OCI-LY1 (cell line): ENCODE measurements around the gene ITGAE.

Experiments used
- H2AFZ ChIP-seq: fragments of 200-600 bp; sonication (generic), shearing (Covaris generic); 2 replicates; pipeline ENCODE4 v1.6.0; 2014; ENCODE audit warnings: antibody characterized with exemption, mild to moderate bottlenecking, low read length
- H3F3A ChIP-seq: fragments of 200-600 bp; sonication (generic), shearing (Covaris generic); 2 replicates; pipeline ENCODE4 v1.6.0; 2014; ENCODE audit warnings: mild to moderate bottlenecking, antibody characterized with exemption, low read length, moderate library complexity; ENCODE audit not compliant: insufficient read depth
- H3K27ac ChIP-seq: fragments of 200-600 bp; sonication (generic); 2 replicates; pipeline ENCODE4 v1.5.1; 2014; ENCODE audit warnings: low read length, mixed run types, mild to moderate bottlenecking, low read depth; ENCODE audit not compliant: poor library complexity, severe bottlenecking
- H3K27me3 ChIP-seq: fragments of 200-600 bp; sonication (generic); 2 replicates; pipeline ENCODE4 v1.6.0; 2014; ENCODE audit warnings: antibody characterized with exemption, mild to moderate bottlenecking, low read length, moderate library complexity; ENCODE audit not compliant: insufficient read depth
- H3K36me3 ChIP-seq: fragments of 200-600 bp; sonication (generic); 2 replicates; pipeline ENCODE4 v1.6.1; 2014; ENCODE audit warnings: mild to moderate bottlenecking, antibody characterized with exemption, low read length, moderate library complexity, mixed read lengths; ENCODE audit not compliant: insufficient read depth
- H3K4me1 ChIP-seq: fragments of 200-600 bp; sonication (generic); 2 replicates; pipeline ENCODE4 v1.5.1; 2014; ENCODE audit warnings: mild to moderate bottlenecking, low read length, moderate library complexity; ENCODE audit not compliant: insufficient read depth, severe bottlenecking
- H3K4me2 ChIP-seq: fragments of 200-600 bp; sonication (generic), shearing (Covaris generic); 2 replicates; pipeline ENCODE4 v1.6.1; 2014; ENCODE audit warnings: low read length
- H3K4me3 ChIP-seq: fragments of 200-600 bp; sonication (generic); 2 replicates; pipeline ENCODE4 v1.5.1; 2014; ENCODE audit warnings: low read length, low read depth, mild to moderate bottlenecking, mixed read lengths; ENCODE audit not compliant: poor library complexity, severe bottlenecking
- H3K79me2 ChIP-seq: fragments of 200-600 bp; shearing (Covaris generic); 2 replicates; pipeline ENCODE4 v1.6.1; 2016; ENCODE audit warnings: mixed run types, low read length, mixed read lengths; ENCODE audit not compliant: insufficient read depth
- H3K9ac ChIP-seq: fragments of 200-600 bp; sonication (generic), shearing (Covaris generic); 2 replicates; pipeline ENCODE4 v1.6.1; 2014; ENCODE audit warnings: mild to moderate bottlenecking, low read length, mixed read lengths
- H3K9me2 ChIP-seq: fragments of 200-600 bp; sonication (generic), shearing (Covaris generic); 2 replicates; pipeline ENCODE4 v1.6.1; 2014; ENCODE audit warnings: low read depth, mild to moderate bottlenecking, low read length, mixed read lengths
- H3K9me3 ChIP-seq: fragments of 200-600 bp; shearing (Covaris generic); 2 replicates; pipeline ENCODE4 v1.6.1; 2014; ENCODE audit warnings: low read length, mixed read lengths
- H4K20me1 ChIP-seq: fragments of 200-600 bp; sonication (generic), shearing (Covaris generic); 2 replicates; pipeline ENCODE4 v1.6.0; 2016; ENCODE audit warnings: mild to moderate bottlenecking, low read length; ENCODE audit not compliant: insufficient read depth
- CTCF ChIP-seq: fragments of 200-600 bp; sonication (generic), shearing (Covaris generic); IDR thresholded peaks from 2 replicates; pipeline ENCODE4 v1.5.1; 2017; ENCODE audit warnings: mild to moderate bottlenecking, antibody characterized with exemption, low read length, moderate library complexity, mixed read lengths
- EZH2 ChIP-seq: fragments of 200-600 bp; sonication (generic), shearing (Covaris generic); IDR thresholded peaks from 2 replicates; pipeline ENCODE4 v1.8.0; 2017; ENCODE audit warnings: borderline replicate concordance, mixed run types, mild to moderate bottlenecking, antibody characterized with exemption, low read length, moderate library complexity, mixed read lengths

The ITGAE gene

DNA sequence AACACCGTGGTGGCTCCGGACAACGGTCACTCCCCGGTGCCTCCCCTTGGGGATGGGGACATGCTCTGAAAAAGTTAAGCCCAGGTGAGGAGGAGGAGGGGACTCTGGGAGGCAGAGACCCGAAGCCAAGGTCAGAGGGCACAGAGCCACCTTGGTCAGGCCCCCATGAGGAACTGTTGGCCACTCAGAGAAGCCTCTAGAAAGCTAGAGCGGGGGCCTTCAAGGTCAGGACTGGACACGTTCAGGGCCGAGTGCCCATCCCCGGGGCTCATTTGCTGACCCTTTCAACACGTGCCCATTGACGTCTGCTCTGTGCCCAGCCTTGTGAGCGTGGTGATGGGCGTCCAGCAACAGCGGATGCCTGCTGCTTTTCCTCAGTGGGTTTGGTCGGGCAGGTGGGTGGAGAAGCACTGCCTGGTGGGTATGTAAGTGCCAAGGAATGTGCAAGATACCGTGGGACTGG is 39.0 kb downstream of the ITGAE start:
- Histone ChIP-seq H3K27me3 (peaks cover 10% of the 10 kb centered on the region), H2AFZ (no peak overlapping the region), H4K20me1 (no peaks in the 10 kb centered on the region), H3K27ac (no peak overlapping the region), H3K9me3 (peaks cover 6% of the 10 kb centered on the region; the same call in 1 of the 2 replicates), H3K4me2 (no peak overlapping the region), H3K4me3 (no peak overlapping the region), H3K4me1 (peaks cover 4% of the 10 kb centered on the region), H3K9me2 (no peaks in the 10 kb centered on the region), H3K9ac (no peak overlapping the region), H3K79me2 (no peaks in the 10 kb centered on the region), H3F3A (no peaks in the 10 kb centered on the region), H3K36me3 (no peaks in the 10 kb centered on the region; the same call in 1 of the 2 replicates)
- TF ChIP-seq CTCF: no peak
- TF ChIP-seq EZH2: no peak

GRCh38 chr17:3761036-3761917 is 39.7 kb downstream of the ITGAE start:
- Histone ChIP-seq H3K4me1 (peaks cover 4% of the 10 kb centered on the region), H3K9me2 (no peaks in the 10 kb centered on the region), H3F3A (no peaks in the 10 kb centered on the region), H3K4me3 (no peak overlapping the region), H3K9ac (no peak overlapping the region), H3K4me2 (no peak overlapping the region), H3K9me3 (peaks cover 6% of the 10 kb centered on the region; the same call in 1 of the 2 replicates), H3K27me3 (peaks cover 10% of the 10 kb centered on the region), H3K27ac (no peak overlapping the region), H3K36me3 (no peaks in the 10 kb centered on the region; the same call in 1 of the 2 replicates), H4K20me1 (no peaks in the 10 kb centered on the region), H3K79me2 (no peaks in the 10 kb centered on the region), H2AFZ (no peak overlapping the region)
- no peak for TF ChIP-seq EZH2
- no peak for TF ChIP-seq CTCF

GRCh38 chr17:3759597-3760216 is 41.3 kb downstream of the ITGAE start:
- Histone ChIP-seq H3K4me2 (no peak overlapping the region), H3F3A (no peaks in the 10 kb centered on the region), H3K79me2 (no peaks in the 10 kb centered on the region), H3K27me3 (peaks cover 10% of the 10 kb centered on the region), H3K9me2 (no peaks in the 10 kb centered on the region), H3K4me1 (peaks cover 5% of the 10 kb centered on the region), H4K20me1 (no peaks in the 10 kb centered on the region), H3K4me3 (no peak overlapping the region), H3K27ac (no peak overlapping the region), H2AFZ (no peak overlapping the region), H3K36me3 (no peaks in the 10 kb centered on the region; the same call in 1 of the 2 replicates), H3K9ac (no peak overlapping the region), H3K9me3 (peaks cover 6% of the 10 kb centered on the region; the same call in 1 of the 2 replicates)
- no peak for TF ChIP-seq CTCF
- no peak for TF ChIP-seq EZH2
